HFF-Myc (cell line): ENCODE data around the gene MUC6.

ENCODE experiments used
- DNase-seq: peaks from one replicate; pipeline ENCODE4 v3.0.0-alpha.2; 2011; ENCODE audit warnings: low read depth; ENCODE audit errors: extremely low read depth
- H3K4me3 ChIP-seq: replicated peaks from 2 replicates; pipeline ENCODE4 v1.5.1; 2011; ENCODE audit warnings: low read depth, mild to moderate bottlenecking, control low read depth, low read length
- CTCF ChIP-seq: IDR thresholded peaks from 2 replicates; pipeline ENCODE4 v1.5.1; 2012; ENCODE audit warnings: mild to moderate bottlenecking, low read depth, low read length, control low read depth; ENCODE audit errors: missing control alignments

The MUC6 gene

GRCh38 chr11:1082728-1083620 is 46.5 kb upstream of the MUC6 start:
- no peak for TF ChIP-seq CTCF
- DNase-seq: no peak
- no peak overlapping the region for H3K4me3 ChIP-seq

GRCh38 chr11:1082346-1082727 is 45.8 kb upstream of the MUC6 start:
- no peak for DNase-seq
- H3K4me3 ChIP-seq: no peak overlapping the region
- TF ChIP-seq CTCF: no peak

- DNase-seq: no peak
- H3K4me3 ChIP-seq: no peak overlapping the region
- no peak for TF ChIP-seq CTCF
Observed at GRCh38 chr11:1081601-1082311, 45.2 kb upstream of the MUC6 start.

- no peak for TF ChIP-seq CTCF
- DNase-seq: no peak
- H3K4me3 ChIP-seq: no peak overlapping the region
Observed at GRCh38 chr11:1078191-1078601, 41.7 kb upstream of the MUC6 start.

GRCh38 chr11:1077417-1078119 is 41.0 kb upstream of the MUC6 start:
- no peak overlapping the region for H3K4me3 ChIP-seq
- no peak for TF ChIP-seq CTCF
- no peak for DNase-seq

- DNase-seq: no peak
- no peak overlapping the region for H3K4me3 ChIP-seq
- no peak for TF ChIP-seq CTCF
Observed at GRCh38 chr11:1077033-1077416, 40.5 kb upstream of the MUC6 start.
